A673 (cell line): ENCODE measurements around the gene TTC7B.

Experiments
- EZH2 ChIP-seq: fragments of 200-600 bp; sonication (generic); IDR thresholded peaks from 2 replicates; pipeline ENCODE4 v1.6.1; 2017; ENCODE audit warnings: borderline replicate concordance, low read depth, mild to moderate bottlenecking, mixed read lengths, antibody characterized with exemption, low read length; ENCODE audit not compliant: poor library complexity, severe bottlenecking
- TF ChIP-seq, protein P1 (sequence below): fragments of 300-800, 200-600 bp; sonication (generic); conservative IDR thresholded peaks from 2 replicates; pipeline ENCODE4 v1.5.1; 2017; ENCODE audit warnings: low read depth, mild to moderate bottlenecking, antibody characterized with exemption, low read length, moderate library complexity, mixed read lengths

DNA sequence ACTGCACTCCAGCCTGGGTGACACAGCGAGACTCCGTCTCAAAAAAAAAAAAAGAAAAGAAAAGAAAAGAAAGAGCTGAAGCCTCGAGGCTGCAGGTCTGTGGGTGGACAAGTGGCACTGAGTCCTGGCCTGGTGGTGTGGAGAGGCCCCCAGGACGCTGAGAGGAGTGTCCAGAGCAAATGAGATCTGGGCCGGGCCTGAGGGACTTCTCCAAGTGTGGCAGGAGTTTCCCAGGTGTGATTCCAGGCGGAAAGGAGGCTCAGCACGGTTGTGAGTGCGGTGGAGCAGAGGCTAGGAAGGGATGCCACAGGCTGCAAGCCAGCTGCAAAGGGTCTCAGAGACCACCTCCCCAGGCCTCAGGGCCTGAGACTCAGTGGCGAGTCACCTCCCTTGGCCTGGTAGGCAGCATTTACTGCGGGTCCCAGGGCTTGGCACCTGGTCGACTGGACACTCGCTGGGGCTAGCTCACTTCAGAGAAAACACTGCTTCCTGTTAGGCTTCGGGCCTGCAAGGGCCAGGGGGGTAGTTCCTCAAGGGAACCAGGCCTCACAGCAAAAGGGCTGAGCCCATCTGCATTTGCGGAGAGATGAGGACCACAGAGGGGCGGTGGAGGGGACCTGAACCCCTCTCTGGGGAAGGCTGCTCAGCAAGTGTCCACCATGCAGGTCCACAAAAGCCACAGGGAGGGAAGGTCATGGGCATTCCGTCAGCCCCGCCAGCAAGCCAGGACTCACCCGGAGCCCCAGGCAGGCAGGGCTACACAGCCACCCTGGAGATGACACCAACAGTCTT is 11.7 kb downstream of the TTC7B start:
- TF ChIP-seq, protein P1, sequence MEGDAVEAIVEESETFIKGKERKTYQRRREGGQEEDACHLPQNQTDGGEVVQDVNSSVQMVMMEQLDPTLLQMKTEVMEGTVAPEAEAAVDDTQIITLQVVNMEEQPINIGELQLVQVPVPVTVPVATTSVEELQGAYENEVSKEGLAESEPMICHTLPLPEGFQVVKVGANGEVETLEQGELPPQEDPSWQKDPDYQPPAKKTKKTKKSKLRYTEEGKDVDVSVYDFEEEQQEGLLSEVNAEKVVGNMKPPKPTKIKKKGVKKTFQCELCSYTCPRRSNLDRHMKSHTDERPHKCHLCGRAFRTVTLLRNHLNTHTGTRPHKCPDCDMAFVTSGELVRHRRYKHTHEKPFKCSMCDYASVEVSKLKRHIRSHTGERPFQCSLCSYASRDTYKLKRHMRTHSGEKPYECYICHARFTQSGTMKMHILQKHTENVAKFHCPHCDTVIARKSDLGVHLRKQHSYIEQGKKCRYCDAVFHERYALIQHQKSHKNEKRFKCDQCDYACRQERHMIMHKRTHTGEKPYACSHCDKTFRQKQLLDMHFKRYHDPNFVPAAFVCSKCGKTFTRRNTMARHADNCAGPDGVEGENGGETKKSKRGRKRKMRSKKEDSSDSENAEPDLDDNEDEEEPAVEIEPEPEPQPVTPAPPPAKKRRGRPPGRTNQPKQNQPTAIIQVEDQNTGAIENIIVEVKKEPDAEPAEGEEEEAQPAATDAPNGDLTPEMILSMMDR = no peak
- no peak for TF ChIP-seq EZH2
